HG03159 (cell line): Measurements from ENCODE around the gene PHLPP1.

ENCODE experiments used
- ATAC-seq: cut with Tn5 transposase; IDR thresholded peaks from one replicate; pipeline ENCODE4 v1.9.1; 2021; ENCODE audit warnings: mild to moderate bottlenecking, moderate library complexity; ENCODE audit not compliant: unreplicated experiment

Gene PHLPP1

DNA sequence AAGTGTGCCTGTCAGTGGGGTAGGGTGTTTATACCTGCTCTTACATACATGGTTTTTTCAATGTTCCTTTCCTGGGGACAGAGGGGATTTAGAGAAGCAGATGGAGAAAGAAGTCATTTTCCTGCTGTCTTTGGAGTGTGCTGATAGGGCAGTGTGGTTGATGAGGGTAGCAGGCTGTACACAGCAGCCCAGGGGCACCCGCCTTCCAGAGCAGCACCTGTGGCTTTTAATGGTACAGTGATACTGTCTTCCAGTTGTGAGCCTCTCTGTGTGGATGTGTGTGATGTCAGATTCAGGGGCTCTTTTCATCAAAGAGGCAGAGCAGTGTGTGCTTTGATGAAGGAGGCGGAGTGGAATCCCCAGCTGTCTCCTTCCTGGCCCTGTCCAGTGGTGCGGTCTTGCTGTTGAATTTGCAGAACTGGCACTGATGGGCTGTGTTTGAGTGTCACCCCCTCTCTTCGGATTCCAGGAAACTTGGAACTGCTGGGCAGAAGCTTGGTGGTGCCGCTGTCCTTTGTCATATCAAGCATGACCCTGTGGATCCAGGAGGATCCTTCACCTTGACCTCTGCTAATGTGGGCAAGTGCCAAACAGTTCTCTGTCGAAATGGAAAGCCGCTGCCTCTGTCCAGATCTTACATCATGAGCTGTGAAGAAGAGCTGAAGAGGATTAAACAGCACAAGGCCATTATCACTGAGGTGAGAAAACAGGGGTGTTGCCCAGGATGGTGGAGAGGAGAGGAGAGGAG, 259.8 kb downstream of the PHLPP1 start:
- no peak for ATAC-seq

DNA sequence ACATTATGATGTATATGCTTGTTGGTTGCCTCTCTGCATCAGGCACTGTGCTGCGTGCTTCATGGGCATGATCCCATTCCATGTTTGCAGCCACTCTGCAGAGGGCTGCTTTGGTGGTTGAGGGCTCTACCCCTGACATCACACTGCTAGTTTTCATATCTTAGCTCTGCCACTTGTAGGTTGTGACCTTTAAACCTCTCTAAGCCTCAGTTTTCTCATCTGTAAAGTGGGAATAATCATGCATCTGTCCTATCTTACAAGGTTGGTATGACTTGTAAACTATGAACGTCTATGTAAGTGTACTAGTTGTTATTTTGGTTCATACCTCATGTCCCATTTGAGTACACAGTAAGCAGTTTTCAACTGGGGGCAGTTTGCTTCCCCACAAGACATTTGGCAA, 260.4 kb downstream of the PHLPP1 start:
- no peak for ATAC-seq

DNA sequence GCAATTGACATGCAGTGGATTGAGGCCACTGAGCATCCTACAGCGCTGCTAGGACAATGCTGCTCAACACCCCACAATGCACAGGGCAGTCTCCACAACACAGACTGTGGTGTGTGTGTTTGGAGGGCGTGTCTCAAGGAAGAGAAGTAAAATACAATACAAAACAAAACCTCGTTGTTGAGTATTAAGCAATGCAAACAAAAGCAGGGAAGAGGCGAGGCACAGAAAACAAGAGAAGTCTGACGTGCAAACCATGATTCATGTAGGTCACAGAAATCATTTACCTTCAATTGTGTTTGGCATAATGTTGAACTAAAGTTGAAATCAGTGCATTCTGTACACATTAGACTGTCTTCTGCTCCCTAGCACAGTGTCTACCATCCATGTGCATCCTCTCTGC, 260.9 kb downstream of the PHLPP1 start:
- ATAC-seq = no peak

DNA sequence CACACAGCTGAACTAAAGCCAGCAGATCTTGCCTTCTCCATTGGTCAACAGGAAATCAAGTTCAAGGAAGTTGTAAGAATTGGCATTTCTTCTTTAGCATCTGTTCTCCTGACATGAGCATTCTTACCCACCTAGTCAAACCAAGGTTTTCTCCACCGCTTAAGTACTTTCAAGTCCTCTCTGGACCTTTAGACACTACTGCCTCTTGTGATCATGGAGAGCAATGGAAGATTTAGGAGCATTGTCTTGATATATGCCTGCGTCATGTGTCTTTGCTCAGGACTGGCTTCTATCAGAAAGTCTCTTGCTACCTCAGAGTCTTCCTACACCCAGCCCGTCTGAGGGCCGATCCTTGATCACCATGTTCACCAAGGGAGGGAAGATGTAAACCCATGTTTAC, 262.2 kb downstream of the PHLPP1 start:
- ATAC-seq = no peak

DNA sequence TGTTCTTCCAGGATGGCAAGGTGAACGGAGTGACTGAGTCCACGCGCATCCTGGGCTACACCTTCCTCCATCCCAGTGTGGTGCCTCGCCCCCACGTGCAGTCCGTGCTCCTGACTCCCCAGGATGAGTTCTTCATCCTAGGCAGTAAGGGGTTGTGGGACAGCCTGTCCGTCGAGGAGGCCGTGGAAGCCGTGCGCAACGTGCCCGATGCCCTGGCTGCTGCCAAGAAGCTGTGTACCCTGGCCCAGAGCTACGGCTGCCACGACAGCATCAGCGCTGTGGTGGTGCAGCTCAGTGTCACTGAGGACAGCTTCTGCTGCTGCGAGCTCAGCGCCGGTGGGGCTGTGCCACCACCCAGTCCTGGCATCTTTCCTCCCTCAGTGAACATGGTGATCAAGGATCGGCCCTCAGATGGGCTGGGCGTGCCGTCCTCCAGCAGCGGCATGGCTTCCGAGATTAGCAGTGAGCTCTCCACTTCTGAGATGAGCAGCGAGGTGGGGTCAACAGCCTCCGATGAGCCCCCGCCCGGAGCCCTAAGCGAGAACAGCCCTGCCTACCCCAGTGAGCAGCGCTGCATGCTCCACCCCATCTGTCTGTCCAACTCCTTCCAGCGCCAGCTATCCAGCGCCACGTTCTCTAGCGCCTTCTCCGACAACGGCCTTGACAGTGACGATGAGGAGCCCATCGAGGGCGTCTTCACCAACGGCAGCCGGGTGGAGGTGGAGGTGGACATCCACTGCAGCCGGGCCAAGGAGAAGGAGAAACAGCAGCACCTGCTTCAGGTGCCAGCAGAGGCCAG, 263.1 kb downstream of the PHLPP1 start:
- no peak for ATAC-seq

DNA sequence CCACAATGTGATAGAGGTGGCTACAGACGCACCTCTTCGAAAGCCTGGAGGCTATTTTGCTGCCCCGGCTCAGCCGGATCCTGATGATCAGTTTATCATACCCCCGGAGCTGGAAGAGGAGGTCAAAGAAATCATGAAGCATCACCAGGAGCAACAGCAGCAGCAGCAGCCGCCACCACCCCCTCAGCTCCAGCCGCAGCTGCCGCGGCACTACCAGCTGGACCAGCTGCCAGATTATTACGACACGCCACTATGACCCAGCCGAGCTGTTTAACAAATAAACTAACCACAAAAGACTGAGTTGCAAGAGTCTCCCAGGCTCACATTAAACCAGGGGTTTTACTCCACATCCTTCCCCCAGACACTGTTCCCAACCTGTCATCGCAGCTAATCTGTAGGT, 263.8 kb downstream of the PHLPP1 start:
- ATAC-seq = no peak

DNA sequence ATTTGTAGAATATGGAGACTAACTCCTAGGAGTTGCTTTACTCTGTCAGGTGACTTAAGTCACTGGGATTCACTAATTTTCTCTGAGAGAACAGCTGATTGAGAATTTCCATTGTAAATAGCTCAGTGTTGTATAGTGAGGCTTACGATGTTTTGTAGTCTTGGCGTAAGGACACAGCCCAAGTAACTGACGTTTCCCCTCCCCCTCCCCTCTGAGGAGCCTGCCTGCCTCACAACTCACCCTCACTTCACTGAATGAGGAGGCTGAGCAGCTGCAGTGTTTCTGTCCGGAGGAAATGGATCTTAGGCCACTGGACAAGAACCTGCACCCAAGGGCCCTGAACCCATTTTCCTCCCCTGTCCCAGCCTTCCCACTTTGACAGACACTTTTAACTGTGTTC, 264.6 kb downstream of the PHLPP1 start:
- no peak for ATAC-seq

DNA sequence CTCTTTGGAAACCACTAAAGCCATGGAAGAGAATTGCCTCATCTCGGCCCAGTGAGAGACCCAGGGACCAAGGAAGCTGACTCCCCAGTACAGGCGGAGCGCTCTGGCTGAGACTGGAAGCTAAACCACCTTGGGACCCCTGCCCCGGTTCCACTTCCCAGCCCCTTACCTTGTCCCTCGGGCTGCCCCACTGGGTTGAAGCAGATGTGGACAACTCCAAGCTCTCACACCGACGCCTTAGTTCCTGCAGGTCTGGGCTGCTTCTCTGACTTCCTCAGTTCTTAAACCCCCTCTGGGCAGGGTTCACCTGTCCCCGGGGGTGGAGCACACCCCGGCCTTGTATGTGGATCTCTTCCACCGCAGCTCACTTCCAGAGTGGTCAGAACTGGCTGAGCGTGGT, 266.2 kb downstream of the PHLPP1 start:
- no peak for ATAC-seq

DNA sequence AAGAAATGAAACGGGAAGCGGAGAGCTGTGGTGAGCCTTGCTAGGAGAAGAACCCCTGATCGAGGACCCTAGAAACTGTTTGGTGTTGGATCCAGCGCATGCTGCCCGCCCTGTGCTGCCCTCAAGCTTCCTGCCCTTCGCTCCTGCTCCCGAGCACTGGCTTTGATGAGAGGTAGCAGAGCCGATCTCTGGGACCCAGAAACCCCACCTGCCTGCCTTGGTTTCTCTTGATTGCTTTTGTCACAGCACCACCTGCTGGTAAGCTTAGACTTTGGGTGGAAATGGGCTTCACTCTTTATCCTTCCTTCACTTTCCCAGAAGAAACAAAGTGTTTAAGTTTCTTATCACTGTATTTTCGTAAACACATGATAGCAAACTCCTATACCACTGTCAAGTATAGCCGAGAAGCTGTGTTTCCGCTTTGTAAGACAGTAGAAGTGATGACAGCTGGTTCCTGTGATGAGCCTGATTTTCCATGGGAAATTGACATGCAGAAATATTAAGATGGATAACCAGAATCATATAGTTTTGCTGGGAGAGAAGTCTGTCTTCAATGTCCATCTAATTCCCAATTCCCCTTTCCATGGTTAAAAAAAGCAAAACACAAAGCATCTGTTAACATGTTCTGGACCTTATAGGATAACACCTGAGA, 267.4 kb downstream of the PHLPP1 start:
- ATAC-seq = no peak

DNA sequence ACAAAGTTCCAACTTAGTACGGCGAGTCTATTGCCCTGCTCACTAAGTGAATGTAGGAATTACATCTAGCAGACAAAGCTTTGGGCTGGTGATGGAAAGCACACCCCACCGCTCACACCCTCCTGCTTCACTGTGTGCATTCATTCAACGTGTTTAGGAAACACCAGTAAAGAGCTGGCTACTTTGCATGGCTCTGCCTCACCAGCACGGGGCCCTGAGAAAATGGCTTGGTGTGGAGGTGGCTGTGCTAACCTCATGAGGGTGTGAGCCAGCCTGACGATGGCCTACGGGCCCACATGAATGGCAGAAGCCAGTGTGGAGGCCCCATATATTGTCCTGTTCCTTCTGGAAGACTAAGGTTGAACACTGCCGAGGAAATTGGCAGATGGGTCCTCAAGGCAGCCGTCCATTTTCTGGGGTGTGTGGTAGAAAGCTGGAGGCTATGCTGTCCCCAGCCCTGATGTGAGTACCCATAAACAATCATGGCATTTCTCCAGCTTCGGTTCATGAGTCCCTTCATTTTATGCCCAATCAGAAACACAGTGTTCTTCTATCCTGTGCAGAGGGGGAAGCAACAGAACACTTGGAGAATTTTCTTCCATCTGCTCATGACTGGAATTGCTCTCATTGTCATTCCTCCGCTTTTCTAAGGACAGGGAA, 269.4 kb downstream of the PHLPP1 start:
- ATAC-seq = no peak

DNA sequence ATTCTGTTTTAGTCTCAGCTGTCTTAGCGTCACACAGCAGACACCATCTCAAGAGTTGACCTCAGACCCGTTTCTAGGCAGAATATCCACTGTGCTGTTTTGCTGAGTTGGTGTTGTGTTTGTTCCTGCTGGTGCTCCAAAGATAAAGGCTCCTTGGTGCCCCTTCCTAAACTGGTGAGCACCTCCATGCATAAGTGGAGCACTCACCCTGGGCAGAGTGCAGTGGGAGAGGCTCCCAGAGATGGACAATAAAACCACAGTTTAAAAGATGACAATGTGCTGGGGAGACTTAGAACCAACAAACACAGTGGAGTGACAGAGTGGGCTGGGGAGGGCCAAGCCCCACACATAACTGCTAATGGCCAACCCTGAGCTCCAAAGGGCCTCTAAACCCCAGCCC, 271.1 kb downstream of the PHLPP1 start:
- ATAC-seq = no peak

DNA sequence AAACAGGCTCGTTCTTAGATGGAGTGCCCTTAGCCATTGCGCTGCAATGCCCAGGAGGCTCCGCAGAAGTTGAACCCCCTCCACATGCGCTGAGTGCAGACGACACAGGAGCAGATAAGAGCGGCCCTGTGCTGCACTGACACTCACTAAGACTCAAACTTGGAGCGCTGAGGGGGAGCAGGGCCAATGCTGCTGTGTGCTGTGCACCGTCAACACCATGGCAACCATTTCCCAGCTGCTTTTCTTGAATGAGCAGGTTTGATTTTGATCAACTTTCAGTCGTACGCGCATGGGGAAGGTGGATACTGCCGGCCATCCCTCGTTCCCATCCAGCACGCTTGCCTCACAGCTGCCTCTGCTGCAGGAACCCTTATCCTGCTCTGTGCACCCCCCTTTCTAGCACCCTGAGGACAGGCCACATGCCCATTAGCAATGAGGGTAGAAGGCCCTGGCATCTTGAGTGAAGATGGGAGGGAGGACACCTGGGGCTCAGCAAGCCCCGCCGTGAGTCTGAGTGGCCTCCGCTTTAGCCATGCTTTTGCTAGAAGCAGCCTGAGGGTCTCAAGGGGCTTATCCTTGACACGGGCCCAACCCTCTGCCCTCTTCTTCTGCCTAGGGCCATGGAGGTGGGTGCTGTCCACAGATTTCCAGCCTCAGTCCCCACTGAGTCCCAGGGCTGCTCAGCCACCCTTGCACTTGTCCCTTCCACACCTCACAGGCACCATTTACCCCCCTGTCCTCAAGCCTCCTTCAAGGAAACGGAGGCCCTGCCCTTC, 271.9 kb downstream of the PHLPP1 start:
- no peak for ATAC-seq

DNA sequence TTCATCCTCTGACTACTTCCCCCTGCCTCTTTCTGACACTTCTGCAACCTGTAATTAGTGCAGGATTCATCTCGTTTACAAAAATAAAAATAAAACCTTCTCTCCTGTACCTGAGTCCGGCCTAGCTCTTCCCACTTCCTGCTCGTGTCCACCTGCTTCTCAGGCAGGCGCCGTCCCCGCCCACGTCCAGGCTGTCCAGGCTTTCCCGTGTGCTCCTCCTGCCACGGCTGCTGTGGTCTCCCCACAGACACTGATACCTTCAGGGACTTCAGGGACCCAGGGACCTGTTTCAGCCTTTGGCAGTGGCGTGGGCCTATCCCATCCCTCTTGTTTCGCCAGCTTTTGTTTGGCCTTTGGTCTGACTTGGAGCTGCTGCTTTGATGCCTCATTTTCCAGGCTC, 272.5 kb downstream of the PHLPP1 start:
- no peak for ATAC-seq

DNA sequence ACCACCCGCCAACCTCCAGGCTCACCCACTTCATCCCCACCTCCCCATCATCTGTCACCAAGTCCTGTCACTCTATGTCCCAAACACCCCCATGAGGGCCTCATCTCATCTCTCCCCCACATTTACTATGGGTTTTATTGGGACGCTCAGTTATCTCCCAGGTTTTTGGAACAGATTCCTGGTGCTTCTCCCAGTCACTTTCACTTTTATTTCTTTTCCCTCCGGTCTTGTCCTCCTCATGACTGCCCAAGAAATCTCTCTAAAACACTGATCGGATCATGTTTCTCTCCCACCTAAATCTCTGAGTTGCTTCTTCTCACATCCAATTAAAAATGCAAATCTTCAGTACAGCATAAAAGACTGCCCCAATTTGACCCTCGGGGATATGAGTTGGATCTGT, 273.1 kb downstream of the PHLPP1 start:
- no peak for ATAC-seq

DNA sequence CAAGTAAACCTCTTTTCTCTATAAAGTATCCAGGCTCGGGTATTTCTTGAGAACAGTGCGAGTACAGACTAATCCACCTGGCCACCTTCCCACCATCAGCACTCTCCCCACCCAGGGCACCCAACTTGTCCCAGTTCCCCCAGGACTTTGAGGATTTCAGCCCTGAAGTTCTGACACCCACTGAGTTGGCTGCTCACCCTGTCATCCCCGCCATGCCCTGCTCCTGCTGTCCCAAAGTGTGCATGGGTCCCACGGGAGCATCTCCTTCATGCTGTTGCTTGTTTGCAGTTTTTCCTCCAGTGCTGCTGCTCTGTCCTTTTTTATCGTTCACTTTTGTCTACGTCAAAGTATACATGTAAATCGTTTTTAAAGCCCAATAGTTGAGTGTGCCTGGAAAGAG, 273.9 kb downstream of the PHLPP1 start:
- no peak for ATAC-seq

DNA sequence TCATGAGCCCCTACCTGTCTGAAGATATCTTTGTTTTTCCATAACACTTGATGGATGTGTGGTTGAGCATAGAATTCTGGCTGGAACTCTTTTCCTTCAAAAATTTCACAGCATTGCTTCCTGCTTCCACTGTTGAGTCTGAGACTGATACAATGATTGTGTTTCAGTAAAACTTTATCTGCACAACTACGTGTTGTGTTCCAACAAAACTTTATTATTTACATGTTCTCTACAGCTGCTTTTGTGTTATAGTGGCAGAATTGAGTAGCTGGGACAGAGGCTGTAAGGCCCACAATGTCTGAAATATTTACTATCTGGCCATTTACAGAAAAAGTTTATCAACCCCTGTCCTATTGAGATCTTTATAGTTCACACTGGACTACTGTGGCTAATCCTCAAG, 275.3 kb downstream of the PHLPP1 start:
- ATAC-seq = no peak

DNA sequence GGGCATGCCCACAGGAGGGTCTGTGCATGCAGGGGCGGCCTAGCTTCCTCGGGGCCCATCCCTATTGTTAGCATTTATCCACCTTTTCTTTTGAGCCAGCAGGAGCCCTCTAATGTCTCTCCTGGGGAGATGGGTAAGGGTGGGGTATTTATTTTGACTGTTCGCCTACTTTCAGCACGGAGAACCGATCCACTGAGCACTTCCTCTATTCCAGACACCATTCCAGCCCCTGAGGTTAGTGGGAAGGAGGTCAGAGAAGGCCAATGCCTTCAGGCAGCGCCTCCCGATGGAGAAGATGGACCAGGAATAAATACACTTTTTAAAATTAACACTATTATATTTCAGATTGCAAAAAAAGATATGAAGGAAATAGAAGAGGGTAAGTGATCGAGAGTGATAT, 276.0 kb downstream of the PHLPP1 start:
- ATAC-seq = no peak

DNA sequence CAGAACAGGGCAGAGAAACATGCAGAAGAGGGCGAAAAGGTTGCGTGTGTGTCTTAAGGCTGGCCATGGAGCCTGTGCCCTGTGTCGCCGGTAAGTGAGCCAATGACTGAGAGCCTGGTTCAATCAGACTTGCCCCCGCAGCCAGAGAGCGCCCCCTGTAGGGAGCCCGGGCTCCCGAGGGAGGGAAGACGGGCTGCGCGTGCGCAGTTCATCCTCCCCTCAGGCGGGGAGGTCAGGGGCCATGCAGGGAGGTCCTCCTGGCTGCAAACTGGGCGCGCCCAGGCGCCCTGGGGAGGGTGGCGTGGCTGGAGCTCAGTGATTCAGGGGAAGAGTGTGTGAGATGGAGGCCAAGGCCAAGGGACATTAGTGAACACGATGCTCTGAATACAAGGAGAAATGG, 276.6 kb downstream of the PHLPP1 start:
- ATAC-seq = no peak

DNA sequence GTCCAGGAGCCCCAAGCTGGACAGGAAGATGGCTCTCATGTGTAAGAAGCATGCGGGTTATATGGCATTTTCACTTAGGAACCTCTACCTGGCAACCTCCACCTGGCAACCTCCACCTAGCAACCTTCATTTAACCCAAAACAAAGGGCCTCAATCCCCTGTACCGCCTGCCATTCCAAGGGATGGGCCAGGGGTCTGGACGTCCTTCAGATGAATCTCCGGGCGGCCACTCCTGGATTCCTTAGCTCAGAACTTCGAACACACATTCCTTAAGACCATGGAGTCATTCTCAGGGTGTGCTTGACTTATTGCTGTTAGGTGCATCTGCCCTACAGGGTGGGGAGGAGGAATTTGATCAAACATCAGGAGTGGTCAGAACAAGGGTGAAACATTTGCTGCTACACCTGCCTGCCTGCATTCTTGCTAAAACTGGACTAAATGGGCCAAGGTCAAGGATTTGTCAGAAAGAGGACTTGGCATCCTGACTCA, 277.6 kb downstream of the PHLPP1 start:
- no peak for ATAC-seq

DNA sequence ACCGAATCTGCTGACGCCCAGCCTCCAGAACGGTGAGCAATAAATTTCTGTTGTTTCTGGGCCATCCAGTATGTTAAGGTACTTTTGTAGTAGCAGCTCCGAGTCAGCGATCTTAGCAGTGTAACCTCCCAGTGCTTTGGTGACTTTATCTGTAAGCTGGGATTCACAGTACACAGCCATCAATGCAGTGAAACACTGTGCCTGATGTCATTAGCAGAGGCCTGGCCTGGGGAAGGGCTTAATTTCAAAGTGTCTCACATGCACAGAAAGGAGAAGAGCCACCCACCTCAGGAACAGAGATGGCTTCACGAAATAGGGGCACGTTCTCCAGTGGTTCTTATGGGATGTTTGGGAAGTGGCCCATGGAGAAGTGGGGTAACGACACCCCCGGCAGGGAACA, 281.2 kb downstream of the PHLPP1 start:
- ATAC-seq = no peak

DNA sequence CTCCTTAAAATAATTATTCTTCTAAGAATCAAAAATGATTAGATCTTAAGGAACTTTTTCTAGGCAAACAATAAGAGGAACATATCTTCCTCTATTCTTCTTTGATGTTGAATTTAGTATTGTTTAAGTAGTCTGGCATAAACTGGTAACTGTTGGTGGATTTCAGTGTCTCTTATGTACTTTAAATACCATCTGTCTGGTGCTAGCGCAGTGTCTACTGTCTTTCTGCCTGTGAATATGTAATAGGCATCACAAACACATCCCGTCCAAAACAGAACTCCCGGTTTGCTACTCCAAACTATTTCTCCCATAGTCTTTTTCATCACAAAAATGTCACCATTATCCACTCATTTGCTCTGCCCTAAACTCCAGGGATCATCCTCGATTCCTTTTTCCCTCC, 281.7 kb downstream of the PHLPP1 start:
- ATAC-seq = no peak
